CD4-positive, alpha-beta T cell treated with Interleukin-6 for 4 hours (primary cell): ENCODE measurements around the gene FHIT.

Experiments
- DNase-seq: peaks from one replicate; pipeline ENCODE4 v3.0.0-alpha.2; 2020; ENCODE audit warnings: mixed read lengths

Gene FHIT

DNA sequence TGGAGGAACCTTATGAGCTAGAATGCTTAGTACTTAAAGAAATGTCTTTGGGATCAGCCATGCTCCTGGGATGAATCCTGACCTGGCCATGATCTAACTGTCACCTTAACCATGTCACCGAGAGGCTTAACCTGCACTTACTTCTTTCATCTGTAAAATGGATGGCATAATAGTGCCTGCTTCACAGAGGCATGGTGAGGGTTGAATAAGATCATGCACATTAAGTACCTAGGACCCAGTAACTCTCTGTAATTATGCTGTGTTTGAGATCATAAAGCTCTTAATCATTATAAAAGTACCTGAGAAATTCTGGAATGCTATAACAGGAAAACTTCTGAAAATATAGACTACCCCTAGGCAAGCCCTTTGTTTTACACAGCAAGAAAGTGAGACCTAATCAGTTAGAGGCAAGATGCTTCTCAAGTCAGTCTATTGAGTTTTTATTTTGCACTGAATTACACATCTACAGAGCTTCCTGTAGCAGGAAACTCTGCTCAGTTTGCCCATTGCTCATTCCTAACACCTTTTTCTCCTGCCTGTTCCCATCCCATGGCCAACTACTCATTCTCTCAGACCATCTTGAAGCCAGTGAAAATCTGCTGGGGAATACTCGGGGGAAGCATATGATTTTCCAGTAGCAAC, 1185.9 kb downstream of the FHIT start:
- no peak for DNase-seq

DNA sequence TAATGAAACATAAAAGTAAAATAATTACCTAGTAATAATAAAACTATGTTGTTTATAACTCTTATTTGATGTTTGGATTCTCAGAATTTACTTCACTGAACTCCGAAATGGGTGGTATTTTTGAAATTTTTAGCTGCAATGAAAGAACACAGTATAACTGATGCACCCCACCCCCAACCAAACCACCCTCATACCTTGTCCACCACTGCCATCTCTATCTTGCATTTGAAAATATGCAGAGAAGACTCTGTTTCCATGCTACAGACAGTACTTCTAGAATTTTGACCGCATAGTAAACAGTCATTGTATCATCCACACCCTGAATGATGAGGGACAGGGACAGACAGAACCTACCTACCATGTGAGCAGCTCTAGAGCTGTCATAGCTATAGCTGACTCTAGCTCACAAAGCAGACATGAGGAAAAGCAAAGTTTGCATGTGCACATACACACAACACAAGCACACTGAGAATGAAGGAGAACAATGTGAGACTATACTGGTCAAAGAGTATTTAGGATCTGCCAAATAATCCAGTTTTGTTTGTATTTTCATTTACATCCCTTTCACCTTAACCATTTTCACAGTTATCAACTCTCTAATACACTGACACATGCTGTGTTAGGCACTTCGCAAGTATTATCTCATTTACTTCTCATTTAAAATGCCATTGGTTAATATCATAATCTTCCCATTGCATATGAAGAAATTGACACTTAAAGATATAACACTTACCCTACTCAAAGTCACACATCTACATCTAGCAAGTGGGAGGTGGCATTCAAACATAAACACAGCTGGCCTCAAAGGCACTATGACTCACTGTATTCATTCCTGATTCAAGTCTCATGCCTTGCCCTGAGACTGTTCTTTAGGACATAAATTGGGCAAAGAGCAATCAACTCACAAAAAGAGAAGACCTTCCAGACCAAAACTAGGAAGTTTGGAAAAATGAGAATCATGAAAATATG, 1186.8 kb downstream of the FHIT start:
- DNase-seq, result peak; percentile 45

DNA sequence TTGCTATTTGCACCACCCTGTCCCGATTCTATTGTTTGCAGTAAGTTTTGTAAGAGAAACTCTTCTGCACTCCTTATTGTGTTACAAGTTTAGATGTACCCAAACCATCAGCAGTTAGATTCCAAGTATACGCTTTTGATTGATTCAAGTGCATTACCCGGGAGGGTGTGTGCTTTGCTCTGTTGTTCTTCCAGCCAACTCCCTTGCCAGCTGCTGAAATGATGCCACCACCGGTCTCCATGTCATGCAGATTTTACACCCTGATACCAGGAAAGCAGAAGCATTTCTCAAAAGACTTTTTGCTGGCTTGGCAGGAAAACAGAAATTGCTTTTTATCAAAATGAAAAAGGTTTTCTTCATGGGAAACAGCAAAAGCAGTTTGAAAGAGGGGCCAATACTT, 1194.8 kb downstream of the FHIT start:
- peak; percentile 40 for DNase-seq

DNA sequence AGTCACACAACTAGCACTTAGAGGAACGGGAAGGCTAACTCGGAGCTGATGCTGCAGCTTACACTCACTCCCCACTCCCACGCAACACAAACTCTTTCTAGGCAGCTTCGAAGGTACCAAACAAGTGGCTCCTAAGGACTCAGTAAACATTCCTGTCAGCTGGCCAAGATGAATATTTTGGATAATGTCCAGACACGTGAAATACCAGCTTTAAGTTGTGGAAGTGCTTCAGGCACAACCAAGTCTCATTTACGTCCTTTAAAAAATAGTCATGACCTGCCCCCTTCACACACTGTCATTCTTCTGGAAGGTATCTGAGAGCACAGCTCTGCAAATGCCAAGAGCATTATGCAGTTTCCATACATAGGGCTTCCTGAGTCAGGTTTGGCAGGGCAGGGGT, 1195.5 kb downstream of the FHIT start:
- DNase-seq, result no peak

DNA sequence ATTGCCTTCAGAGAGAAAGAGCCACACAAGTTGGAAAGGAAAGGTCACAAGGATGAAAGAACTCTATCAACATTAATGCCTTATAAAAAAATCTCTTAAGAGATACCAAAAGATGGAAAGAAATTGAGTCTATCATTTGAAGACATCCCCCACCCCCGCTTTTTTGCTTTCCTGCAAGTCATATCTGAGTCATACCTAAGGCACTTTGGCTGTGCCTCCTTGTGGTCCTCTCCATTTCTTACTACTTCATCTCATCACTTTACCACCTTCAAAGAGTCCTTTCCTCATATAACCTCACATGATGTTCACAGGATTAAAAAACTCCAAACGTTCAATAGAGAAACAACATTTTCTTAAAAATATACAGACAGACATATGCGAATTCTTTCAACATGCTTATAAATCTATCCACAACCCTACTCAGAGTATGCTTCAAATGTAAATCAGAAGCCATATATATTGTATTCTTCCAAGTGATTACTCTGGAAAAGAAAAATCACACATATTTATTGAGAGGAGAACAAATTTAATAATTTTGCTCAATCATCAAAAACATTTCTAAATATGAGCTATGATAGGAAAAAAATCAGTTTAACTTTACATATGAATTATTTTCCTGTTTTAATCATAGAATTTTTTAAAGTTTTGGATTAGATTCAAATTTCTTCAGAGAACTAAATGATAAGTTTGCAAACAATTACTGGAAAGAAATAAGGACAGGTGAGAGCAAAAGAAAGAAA, 1197.6 kb downstream of the FHIT start:
- peak; percentile 71 for DNase-seq

DNA sequence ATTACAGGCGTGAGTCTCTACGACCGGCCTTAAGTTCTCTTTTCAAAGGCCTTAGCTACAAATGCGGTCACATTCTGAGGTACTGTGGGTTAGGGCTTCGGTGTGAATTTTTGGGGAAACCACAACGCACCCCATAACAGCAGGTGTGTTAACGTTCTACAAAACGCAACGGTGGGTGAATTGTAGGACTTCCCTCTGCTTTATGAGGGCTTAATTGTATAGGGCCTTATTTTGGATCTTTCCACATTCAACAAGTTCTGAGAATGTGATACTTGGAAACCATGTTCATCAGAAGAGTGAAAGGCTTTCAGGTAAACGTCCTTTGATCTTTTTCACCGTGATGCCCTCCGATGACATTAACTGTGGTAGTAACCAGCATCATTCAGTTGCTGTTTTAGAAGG, 1202.8 kb downstream of the FHIT start:
- peak; percentile 49 for DNase-seq

DNA sequence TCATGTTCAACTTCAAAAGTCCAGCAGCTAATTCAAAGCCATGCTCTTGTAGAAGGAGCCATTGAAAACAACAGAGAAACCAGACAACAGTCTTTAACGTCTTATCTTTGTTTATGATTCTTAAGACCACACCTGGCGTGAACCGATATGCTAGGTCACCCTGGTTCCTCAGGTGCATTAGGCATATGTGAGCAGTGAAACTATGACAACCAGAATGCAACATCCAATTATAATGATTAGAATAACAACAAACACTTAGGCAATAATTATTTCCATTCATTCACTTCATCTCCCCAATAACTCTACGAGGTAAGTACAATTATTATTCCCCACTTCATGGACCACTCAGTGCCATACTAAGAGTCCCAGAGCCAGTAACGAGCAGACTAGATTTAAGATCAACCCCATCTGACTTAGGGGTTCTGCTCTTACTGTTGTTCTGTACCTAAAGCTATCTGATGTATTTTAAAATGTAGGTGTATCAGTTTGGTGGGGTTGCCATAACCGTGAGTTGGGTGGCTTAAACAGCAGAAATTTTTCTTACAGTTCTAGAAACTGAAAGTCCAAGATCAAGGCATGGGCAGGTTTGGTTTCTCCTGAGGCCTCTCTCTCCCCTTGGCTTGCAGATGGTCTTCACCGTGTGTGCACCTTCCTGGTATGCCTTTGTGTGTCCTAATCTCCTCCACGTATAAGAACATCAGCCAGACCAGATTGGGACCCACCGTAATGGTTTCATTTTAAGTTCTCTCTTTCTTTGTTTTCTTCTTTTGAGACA, 1203.6 kb downstream of the FHIT start:
- DNase-seq, result no peak

DNA sequence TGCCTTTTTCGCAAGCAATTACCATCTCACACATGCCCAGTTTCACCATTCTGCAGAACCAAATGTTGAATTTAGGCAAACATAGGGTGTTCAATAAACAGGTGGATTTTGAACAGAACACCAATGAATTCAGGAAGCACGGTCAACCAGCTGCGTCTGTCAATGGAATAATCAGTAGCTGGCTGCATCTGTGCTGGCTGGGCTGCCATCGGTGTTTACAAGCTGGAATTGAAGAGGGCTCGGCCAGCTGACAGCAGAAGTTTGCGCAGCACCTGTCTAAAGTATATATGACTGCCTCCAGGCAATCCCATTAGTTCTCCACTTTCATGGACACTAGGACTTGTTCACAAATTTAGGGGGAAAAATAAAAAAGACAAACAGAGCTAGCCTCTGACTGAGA, 1205.0 kb downstream of the FHIT start:
- no peak for DNase-seq

DNA sequence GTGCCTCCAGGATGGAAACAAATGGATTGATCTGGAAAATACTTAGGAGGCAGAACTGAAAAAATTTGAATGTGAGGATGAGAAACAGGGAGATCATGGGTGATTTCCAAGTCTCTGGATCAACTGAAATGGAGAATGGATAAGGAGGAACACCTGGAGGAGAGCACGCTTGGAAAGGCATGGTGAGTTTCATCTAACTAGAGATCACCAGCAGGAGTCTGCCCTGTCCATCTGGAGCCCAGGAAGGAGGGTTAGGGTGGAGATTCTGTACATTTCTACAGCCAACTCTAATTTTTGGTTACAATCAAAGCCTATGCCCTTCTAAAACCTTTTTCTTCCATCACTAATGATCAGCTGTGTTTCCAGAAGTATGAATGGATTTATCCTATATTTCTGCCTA, 1205.6 kb downstream of the FHIT start:
- no peak for DNase-seq

DNA sequence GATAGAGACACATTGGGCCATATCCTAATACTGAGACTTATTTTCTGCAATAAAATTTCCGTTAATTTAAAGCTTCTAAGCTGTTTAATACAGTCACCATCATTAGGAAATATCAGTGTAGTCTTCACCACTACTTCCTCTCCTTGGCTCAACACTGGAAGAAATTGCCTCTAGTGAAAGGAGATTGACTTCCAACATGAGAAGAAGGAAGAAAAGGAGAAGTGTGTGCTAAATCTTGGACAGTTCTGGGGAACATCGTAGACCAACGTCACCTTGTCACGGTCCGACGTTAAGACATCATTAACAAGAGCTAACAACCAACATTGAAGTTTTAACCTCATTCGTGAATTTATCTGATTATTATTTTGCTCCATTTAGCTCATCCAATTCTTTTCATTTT, 1214.4 kb downstream of the FHIT start:
- no peak for DNase-seq

DNA sequence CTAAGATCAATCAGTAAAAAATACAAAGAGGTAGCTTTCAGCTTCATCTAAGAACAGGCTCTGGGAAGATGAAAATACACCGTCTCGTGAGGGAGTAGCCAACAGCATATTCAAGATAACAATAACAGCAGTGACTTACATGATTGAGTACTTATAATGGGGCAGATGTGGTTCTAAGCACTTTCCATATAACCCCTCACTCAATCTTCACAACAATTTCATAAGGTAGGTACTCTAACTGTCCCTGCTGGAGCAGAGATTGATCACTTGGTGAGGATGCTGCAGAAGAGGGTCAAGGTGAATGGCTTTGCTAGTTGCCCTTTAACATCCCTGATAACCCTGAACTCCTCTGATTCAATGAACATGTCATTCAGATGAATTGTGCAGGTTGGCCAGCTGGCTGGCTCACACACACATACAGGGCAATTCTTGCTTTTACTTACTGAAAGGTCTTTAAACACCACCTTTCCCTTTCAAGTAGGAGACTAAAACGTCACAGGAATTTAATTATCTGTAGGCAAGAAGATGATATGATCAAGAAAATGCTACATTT, 1217.3 kb downstream of the FHIT start:
- no peak for DNase-seq

DNA sequence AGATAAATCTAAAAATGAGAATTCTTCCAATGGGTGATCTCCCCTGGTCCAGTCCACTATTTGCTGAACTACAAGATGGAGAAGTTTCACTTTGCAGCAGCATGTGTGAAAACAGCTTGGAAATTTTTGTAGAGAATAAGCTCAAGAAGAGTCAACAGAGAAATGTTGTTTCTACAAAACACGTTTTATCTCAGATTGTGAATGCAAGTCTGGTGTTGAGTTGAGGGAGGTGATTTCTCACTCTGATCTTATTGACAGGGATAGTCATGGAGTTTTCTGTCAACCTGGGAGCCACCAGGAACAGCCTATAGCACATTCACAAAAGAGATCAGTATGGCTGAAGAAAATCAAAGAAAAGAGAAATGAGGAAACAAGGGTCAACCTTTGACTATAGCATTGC, 1220.3 kb downstream of the FHIT start:
- DNase-seq, result no peak

DNA sequence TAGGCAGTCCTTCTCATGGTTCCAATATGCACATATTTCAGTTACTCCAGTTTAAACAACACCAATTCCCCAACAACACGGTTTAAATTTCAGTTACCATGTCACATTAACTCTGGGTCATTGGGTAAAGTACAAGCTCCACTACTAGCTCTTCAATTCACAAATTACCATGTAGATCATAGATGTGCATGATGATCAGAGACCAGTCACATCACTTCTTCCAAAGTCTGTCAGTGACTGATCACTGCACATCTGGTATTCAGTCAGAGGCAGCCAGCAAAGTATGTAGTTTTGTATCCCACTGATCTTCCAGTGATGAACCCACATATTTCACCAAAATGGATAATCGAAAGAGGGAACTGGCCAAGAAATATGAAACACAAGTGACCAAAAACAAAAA, 1223.0 kb downstream of the FHIT start:
- DNase-seq, result no peak

DNA sequence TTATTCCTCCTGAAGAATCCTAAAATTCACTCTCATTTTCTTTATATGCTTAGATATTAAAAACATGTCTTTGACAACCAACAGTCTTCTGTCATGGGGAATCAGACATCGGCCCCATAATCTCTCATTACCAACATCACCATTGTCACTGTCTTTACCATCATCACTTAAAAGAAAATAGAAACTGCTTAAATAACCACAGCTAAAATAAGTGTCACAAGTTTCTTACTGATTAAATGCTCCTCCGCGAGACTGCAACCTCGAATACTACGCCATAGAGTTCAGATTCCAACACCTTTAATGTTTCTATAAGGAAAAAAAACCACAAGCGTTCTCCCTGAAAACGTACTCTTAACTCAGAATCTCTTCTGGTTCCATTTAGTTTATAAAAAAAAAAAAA, 1223.9 kb downstream of the FHIT start:
- DNase-seq, result no peak

DNA sequence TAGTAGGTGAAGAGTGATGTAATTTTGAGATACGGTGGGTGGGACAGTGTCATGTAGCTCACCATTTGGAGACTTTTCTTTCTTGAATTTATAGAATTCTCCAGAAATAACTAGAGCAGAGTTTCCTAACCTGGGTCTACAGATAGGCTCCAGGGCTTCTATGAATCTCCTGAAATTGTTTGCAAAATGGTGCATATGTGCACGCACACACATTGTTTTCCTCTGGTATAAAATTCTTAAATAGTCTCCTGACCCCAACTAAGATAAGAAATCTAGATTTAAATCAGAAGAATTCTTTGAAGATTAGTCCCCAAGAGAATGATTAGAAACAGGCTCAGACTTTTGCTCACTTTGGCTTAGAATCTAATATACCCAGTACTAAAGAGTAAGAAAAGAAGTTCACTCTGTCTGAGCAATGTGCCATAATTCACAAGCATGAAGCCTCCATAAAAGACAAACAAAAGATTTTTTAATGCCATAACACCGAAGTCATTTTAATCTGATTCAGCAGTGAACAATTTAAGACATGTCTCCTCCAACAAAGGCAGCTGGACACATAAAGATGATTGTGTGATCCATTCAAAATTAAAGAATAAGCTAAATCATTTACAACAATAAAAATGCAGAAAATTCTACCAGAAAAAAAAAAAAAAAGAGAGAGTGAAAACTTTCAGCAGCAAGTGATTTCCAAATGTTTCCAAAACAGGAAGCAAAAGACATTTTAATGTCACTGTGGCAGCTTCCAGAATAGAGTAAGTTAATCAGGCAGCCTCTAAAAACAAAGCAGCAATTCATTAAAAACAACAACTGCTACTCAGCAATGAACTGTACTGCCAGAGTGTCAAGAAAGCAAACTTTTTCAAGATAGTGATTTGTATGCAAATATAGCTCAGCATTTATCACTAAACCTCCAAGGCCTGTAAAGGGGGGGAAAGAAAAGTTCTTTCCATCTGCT, 1225.9 kb downstream of the FHIT start:
- no peak for DNase-seq

DNA sequence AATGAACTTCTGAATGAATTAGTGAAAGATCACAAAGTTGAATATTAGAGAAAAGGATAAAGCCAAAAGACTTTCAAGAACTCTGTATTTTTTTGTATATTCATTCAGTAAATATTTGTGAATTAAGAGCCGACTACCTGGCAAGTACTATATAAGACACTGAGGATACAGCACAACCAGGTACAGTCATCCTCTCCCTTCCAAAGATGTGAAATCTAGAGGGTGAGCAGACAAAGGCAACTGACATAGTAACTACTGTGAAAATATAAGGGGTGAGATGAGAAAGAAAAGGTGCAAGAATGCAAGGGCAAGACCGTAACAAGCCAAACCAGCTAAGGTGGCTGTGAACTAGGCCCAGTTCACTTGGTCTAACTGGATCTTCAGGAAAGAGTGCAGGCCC, 1226.9 kb downstream of the FHIT start:
- DNase-seq, result no peak

DNA sequence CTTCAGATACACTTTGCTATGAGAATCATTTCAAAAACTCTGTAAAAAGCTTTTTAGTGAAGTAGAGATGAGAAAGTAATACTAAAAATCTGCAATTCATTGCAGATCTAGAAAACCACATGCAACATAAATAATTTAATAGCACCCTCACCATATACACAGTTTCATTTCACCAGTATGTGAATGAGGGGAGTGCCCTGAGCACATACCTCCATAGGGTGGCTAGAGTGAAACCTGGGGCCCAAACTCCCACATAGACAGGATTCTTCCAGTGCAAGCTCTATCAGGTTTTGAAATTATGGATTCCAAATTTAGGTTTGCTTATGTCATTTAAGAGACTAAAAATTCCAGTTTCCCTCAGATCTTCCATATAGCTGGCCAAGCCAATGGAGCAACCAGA, 1228.1 kb downstream of the FHIT start:
- DNase-seq, result no peak

DNA sequence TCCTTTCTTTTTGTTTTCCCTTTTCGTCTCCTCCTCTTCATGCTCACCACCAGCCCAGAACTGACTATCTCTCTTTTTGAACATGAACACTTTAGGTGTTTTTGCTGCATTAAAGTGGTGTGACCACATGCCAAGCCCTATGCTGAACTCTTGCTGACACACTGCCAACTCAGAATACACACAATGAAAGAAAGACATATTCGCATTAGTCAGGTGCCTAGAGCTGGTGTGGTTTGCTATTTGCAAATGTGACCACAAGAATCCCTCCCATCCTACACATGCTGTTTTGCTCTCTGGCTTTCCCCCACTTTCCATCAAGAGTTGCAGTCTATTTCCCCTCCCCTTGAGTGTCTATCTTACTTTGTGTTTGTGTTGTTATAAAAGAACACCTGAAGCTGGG, 1233.6 kb downstream of the FHIT start:
- peak; percentile 71 for DNase-seq

DNA sequence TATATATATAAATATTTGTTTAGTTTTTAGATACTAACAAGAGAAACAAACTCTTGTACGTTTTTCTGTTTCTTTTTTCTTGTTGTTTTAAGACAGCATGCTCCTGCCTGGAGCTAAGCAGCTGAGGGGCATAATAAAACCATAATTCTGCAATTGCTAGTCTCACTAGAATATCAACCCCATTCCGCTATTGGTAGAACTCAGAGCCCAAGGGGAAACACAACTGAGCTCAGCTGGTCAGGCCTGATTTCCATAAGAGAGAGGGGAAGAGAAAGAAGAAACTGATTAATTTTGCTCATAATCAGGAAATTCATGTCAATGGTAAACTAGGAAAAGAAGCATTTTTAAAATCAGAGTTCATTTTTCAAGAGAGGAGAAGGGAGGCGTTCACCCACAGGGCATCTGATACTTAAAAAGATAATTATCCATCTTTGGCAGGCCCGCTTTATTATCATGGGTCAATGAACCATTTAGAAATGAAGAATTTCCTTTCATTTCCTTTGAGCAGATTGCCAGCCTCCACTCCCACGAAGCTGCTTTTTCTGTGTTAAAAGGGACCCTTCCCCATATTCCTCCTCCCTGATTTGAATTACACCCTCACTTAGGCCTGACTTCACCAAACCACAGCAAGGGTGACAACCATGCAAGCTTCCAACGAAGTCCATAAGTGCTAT, 1236.1 kb downstream of the FHIT start:
- no peak for DNase-seq

DNA sequence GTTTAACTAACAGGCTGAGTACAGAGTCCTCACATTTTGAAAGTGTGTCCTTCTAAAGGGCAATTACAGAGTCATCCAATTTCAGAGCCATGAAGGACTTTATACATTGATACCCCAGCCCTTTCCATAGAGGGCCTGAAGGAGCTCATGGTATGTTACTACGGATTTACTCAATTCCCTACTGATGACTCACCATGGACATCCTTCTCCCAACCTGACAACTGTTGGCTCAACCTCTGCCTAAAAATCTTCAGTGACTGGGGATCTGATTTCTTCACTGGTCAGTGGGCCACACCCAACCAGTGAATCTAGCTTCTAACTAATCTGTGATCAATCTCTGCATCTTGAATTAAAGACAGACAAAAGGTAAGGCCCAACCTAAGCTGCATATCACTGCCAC, 1238.0 kb downstream of the FHIT start:
- DNase-seq, result no peak

DNA sequence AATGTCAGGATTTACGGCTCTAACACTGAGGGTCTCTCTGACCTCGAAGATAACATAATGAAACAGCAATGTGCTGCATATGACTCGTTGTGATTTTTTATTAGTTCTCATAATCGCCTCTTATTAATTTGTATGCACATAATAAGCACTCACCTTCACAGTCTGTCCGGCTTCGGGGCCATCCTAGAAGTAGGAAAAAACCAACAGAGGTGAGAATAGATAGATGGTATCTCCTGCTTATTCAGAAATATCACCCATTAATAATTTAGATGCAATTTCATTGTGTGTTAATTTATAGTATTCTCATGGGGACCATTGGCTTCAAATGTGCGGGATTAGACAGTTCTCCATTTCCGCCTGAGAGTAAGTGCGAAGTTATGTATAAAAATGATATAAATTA, 1240.0 kb downstream of the FHIT start:
- no peak for DNase-seq
